Lower leg skin (tissue), 4 donors: ENCODE data around the gene IFT57. TPM values are rescaled to one million over a fixed set of nuclear protein-coding genes. Genes with fewer than 3 reads are reported as not detected.
"Not testable (repeated sequence)": the region's sequence is repeated elsewhere in the genome, so short reads cannot be mapped to it uniquely, and the experiment has no call there.

Source experiments
- DNase-seq, 2 donors: peaks; one replicate each; pipeline ENCODE4 v3.0.0-alpha.2; 2019; ENCODE audit warnings: low spot score in 2 of 2
- H3K4me3 ChIP-seq: fragments of 200-600 bp; sonication (generic); 2 replicates; pipeline ENCODE4 v1.5.1; 2017; ENCODE audit warnings: mild to moderate bottlenecking, low read depth; ENCODE audit not compliant: poor library complexity, severe bottlenecking
- CTCF ChIP-seq, 3 donors: fragments of 450-650 bp; IDR thresholded peaks; one replicate each; pipeline ENCODE4 v1.5.1; 2016; ENCODE audit warnings: antibody characterized with exemption in 3 of 3, mild to moderate bottlenecking in 3 of 3, moderate library complexity in 2 of 3
- POLR2A ChIP-seq, 2 donors: fragments of 450-650 bp; IDR thresholded peaks; one replicate each; pipeline ENCODE4 v1.6.1; 2016 to 2017; ENCODE audit warnings: antibody characterized with exemption in 2 of 2, mild to moderate bottlenecking in 1 of 2, moderate library complexity in 1 of 2
- WGBS, 2 donors: methylation state at CpG; one replicate each; pipeline ENCODE4 v1.1.5; 2018; 5-methylcytosine and 5-hydroxymethylcytosine counted together
- intact Hi-C: fragments of 100-400 bp; cut with DNase I; formaldehyde crosslinking; loops from one replicate; pipeline ENCODE4 v1.15.0; 2023; ENCODE audit warnings: low total_unique reads
- total RNA-seq, 4 donors: library from RNA; depleted of rRNA; stranded (reverse); fragments of >200 nt; gene quantifications; one replicate each; pipeline ENCODE4 v1.1.0, GENCODE V29; 2016

The IFT57 gene
- total RNA-seq, 4 donors from 2014 or later: 22.4 to 35.8 (median 28.1) TPM

- no peak for TF ChIP-seq POLR2A (IDR thresholded peaks at IDR 0.05)
- no peak for TF ChIP-seq CTCF (IDR thresholded peaks at IDR 0.05)
- WGBS, 2 donors: 91 to 96% methylated on average over 1 of the region's 1 CpG
- DNase-seq: no peak
- intact Hi-C loops: no loop called here
- H3K4me3 ChIP-seq: no peak overlapping the region
Measured at GRCh38 chr3:108158251-108158650, 64.0 kb downstream of the IFT57 start.

GRCh38 chr3:108157273-108157672 is 65.0 kb downstream of the IFT57 start:
- 95% methylated on average over 2 of the region's 2 CpGs for WGBS, 2 donors

GRCh38 chr3:108156312-108156853 is 65.8 kb downstream of the IFT57 start:
- 86 to 92% methylated on average over 4 of the region's 4 CpGs for WGBS, 2 donors
- TF ChIP-seq POLR2A (IDR thresholded peaks at IDR 0.05): no peak
- no peak for TF ChIP-seq CTCF (IDR thresholded peaks at IDR 0.05)
- DNase-seq: no peak
- no peak overlapping the region for H3K4me3 ChIP-seq
- intact Hi-C loops: no loop called here

More at GRCh38 chr3:108157273-108157672, 65.0 kb downstream of the IFT57 start:
- intact Hi-C loops: no loop called here
- H3K4me3 ChIP-seq: no peak overlapping the region
- TF ChIP-seq CTCF (IDR thresholded peaks at IDR 0.05) (no peak), POLR2A (IDR thresholded peaks at IDR 0.05) (no peak)
- DNase-seq: no peak

- intact Hi-C loops, H3K4me3 ChIP-seq, DNase-seq: not testable (repeated sequence)
- WGBS, 2 donors: 95 to 97% methylated on average over 4 of the region's 4 CpGs
Measured at GRCh38 chr3:108155642-108156041, 66.6 kb downstream of the IFT57 start.

- 83 to 87% methylated on average over 7 of the region's 7 CpGs for WGBS, 2 donors
- intact Hi-C loops: no loop called here
- DNase-seq: no peak
- TF ChIP-seq POLR2A (IDR thresholded peaks at IDR 0.05): no peak
- no peak for TF ChIP-seq CTCF (IDR thresholded peaks at IDR 0.05)
- H3K4me3 ChIP-seq: no peak overlapping the region
Measured at GRCh38 chr3:108153451-108153981, 68.7 kb downstream of the IFT57 start.

- no peak overlapping the region for H3K4me3 ChIP-seq
- WGBS, 2 donors: 69 to 82% methylated on average over 3 of the region's 3 CpGs
- intact Hi-C loops: no loop called here
- DNase-seq: no peak
- no peak for TF ChIP-seq CTCF (IDR thresholded peaks at IDR 0.05)
- TF ChIP-seq POLR2A (IDR thresholded peaks at IDR 0.05): no peak
Measured at GRCh38 chr3:108152274-108152673, 70.0 kb downstream of the IFT57 start.
